ENCODE results near the gene MAPKBP1. TPM values are rescaled to one million over a fixed set of nuclear protein-coding genes. Genes with fewer than 3 reads are reported as not detected.

Gene MAPKBP1
- total RNA-seq, 1 experiment from 2014 or later: 9.9 TPM

GRCh38 chr15:41783296-41783695 is 9.0 kb downstream of the MAPKBP1 start:
- no peak overlapping the region for H3K4me3 Mint-ChIP-seq (ENCODE audit: low read depth, unreplicated experiment)

GRCh38 chr15:41788262-41788661 is 14.0 kb downstream of the MAPKBP1 start:
- intact Hi-C loops (cut with micrococcal nuclease; ENCODE audit: unreplicated experiment): no loop called here
- no TSS peak for BruUV-seq (replicated peaks)
- Mint-ChIP-seq H3K27ac (ENCODE audit: unreplicated experiment) (no peak overlapping the region), H3K4me3 (ENCODE audit: low read depth, unreplicated experiment) (no peak overlapping the region), H3K4me1 (ENCODE audit: low read depth, unreplicated experiment) (peaks cover 10% of the 10 kb centered on the region), H3K9me3 (ENCODE audit: low read depth, unreplicated experiment) (no peaks in the 10 kb centered on the region), H3K36me3 (ENCODE audit: insufficient read depth, unreplicated experiment) (no peaks in the 10 kb centered on the region), H3K27me3 (ENCODE audit: unreplicated experiment) (no peaks in the 10 kb centered on the region)
- no peak for TF ChIP-seq CTCF (IDR thresholded peaks at IDR 0.05; ENCODE audit: unreplicated experiment)
- CTCF ChIA-PET: no interaction called here
- no peak for DNase-seq

More at GRCh38 chr15:41783296-41783695, 9.0 kb downstream of the MAPKBP1 start:
- no peaks in the 10 kb centered on the region for H3K36me3 Mint-ChIP-seq (ENCODE audit: insufficient read depth, unreplicated experiment)
- DNase-seq: no peak
- no peak overlapping the region for H3K27ac Mint-ChIP-seq (ENCODE audit: unreplicated experiment)
- no TSS peak for BruUV-seq (replicated peaks)
- intact Hi-C loops (cut with micrococcal nuclease; ENCODE audit: unreplicated experiment): no loop called here
- no peak for TF ChIP-seq CTCF (IDR thresholded peaks at IDR 0.05; ENCODE audit: unreplicated experiment)
- CTCF ChIA-PET: interaction anchor here (0.7 kb wide), 1 partner anchor 106 kb away, joined by 3 read pairs; no protein-coding TSS in a partner anchor
- no peaks in the 10 kb centered on the region for H3K9me3 Mint-ChIP-seq (ENCODE audit: low read depth, unreplicated experiment)
- H3K27me3 Mint-ChIP-seq (ENCODE audit: unreplicated experiment): no peaks in the 10 kb centered on the region
- H3K4me1 Mint-ChIP-seq (ENCODE audit: low read depth, unreplicated experiment): no peaks in the 10 kb centered on the region

GRCh38 chr15:41789236-41789635 is 15.0 kb downstream of the MAPKBP1 start:
- CTCF ChIA-PET: no interaction called here
- no peaks in the 10 kb centered on the region for H3K27me3 Mint-ChIP-seq (ENCODE audit: unreplicated experiment)
- DNase-seq: no peak
- H3K4me1 Mint-ChIP-seq (ENCODE audit: low read depth, unreplicated experiment): peaks cover 10% of the 10 kb centered on the region
- BruUV-seq (replicated peaks): no TSS peak
- no peaks in the 10 kb centered on the region for H3K36me3 Mint-ChIP-seq (ENCODE audit: insufficient read depth, unreplicated experiment)
- intact Hi-C loops (cut with micrococcal nuclease; ENCODE audit: unreplicated experiment): no loop called here
- TF ChIP-seq CTCF (IDR thresholded peaks at IDR 0.05; ENCODE audit: unreplicated experiment): no peak
- H3K27ac Mint-ChIP-seq (ENCODE audit: unreplicated experiment): no peak overlapping the region
- H3K9me3 Mint-ChIP-seq (ENCODE audit: low read depth, unreplicated experiment): no peaks in the 10 kb centered on the region
- no peak overlapping the region for H3K4me3 Mint-ChIP-seq (ENCODE audit: low read depth, unreplicated experiment)

GRCh38 chr15:41789662-41790061 is 15.4 kb downstream of the MAPKBP1 start:
- Mint-ChIP-seq H3K27me3 (ENCODE audit: unreplicated experiment) (no peaks in the 10 kb centered on the region), H3K4me1 (ENCODE audit: low read depth, unreplicated experiment) (peaks cover 10% of the 10 kb centered on the region)
- BruUV-seq (replicated peaks): no TSS peak

More at GRCh38 chr15:41789662-41790061, 15.4 kb downstream of the MAPKBP1 start:
- DNase-seq: no peak
- Mint-ChIP-seq H3K4me3 (ENCODE audit: low read depth, unreplicated experiment) (no peak overlapping the region), H3K27ac (ENCODE audit: unreplicated experiment) (no peak overlapping the region), H3K36me3 (ENCODE audit: insufficient read depth, unreplicated experiment) (no peaks in the 10 kb centered on the region), H3K9me3 (ENCODE audit: low read depth, unreplicated experiment) (no peaks in the 10 kb centered on the region)
- intact Hi-C loops (cut with micrococcal nuclease; ENCODE audit: unreplicated experiment): no loop called here
- TF ChIP-seq CTCF (IDR thresholded peaks at IDR 0.05; ENCODE audit: unreplicated experiment): no peak
- CTCF ChIA-PET: no interaction called here

Data from Calu3 (cell line).